GM21529 (cell line): ENCODE results near the gene RNH1.

Experiments
- ATAC-seq: cut with Tn5 transposase; IDR thresholded peaks from one replicate; pipeline ENCODE4 v1.9.1; 2021; ENCODE audit not compliant: unreplicated experiment

Gene RNH1

DNA sequence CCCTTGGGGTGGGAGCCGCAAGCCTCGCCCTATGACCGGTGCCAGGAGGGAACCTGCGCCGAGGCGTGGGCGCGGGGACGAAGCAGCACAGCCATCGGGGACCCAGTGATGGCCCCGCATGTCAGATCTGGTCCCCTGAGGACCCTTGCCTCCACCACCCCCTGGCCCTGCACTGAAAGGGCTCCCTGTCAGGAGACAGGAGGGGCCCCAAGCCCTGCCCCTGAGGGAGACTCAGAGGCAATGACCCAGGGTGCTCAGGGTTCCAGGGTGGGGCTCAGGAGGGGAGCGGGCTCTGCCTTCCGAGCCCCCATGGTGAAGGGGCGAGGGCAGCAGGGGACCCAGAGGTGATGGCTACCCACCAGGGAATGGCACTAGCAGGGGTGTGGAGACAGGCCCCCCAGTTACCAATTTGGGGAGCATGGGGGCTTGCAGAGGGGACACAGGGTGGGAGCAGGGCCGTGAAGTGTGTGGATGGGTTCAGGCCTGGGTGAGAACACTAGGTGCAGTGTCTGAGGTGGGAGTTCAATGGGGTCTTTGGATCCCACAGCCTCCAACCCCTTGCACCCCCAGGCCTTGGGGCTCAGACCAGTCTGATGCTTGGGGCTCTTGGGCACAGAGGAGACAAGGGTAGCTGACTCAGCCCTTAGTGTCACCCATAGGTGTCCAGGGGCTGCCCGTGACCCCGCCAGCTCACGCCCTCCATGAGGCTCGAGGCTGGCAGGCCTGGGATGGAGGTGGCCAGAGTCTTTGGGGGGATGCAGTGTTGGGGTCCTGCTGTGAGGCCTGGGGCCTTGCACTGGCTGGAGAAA is 30.8 kb upstream of the RNH1 start:
- ATAC-seq: no peak

DNA sequence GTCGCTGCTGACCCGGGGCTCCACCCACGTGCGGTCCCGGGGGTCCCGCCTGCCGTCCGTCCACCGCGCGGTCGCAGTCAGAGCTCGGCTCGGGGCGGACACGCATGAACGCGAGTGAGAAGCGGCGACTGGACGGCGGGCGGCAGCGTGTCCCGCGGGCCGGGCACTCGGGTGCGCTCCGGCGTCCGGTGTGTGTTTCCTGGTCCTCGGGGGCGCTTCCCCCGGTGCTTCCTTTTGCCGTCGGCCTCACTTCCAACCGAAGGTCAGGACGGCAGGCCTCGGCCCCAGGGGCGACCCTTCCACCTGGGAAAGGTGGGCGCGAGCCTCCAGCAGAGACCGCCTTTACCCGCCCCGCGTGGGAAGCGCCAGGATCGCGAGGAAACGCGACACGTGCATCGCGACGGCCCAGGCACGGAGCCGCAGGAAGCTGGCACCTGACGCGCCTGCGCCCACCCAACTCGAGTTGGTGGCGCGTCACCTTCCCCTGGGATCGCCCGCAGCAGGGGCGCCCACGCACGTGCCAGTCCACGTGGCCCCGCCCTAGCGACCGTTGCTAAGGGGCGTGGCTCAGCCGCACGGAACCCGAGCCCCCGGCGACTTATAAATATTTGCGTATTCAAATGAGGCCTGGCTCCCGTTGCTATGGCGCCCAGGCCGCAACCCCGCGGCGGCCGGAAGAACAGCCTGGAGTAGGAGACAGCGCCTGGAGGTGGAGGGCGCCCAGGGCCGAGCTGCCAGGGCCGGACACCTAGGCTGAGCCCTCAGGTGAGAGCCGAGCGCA is 30.0 kb upstream of the RNH1 start, which contains the start of gene LRRC56:
Gene LRRC56 (plus strand): TSS at position 687 of the 781 bp plus-strand sequence. CDS start 3,158 bp downstream, outside the sequence.
- peak; percentile 52 for ATAC-seq

DNA sequence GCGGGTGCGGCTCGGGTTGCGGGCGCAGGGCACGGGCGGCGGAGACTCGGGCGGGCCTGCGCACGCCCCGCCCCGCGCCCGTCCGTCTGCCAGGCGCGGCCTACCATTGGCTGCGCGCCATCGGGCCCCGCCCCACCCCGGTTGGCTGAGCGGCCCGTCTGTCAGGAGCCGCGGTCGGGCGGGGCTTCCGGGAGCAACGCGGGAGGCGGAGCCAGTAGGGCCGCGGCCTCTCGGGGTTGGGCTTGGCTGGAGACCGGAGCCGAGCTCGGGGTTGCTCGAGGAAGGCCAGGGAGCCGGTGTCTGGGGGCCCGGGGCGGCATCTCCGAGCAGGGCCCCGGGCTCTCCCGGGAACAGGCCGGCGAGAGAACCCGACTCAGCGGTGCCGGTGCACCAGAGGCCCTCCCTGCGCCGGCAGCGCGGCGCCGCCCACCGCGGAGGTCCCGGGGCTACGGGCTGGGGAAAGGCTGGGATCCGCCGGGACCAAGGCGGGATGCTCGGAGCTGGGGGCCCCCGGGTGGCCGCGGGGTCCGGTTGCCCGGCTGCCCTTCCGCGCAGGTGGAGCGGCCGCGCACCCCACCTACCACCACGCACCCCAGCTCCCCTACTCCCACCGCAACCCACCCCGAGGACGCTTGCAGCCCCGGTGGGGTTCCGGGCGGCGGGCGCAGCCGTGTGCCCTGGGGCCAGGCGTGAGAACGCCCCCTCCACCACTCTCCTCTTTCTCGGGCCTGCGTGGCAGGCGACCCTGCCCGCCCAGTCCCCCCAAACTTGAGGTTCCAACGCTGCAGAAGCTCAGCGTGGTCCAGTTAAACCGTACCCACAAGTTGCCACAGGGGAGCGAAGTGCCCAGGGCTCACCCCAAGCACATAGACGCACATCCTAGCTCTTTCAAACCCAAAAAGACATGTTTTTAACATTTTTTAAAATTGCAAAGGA is 28.7 kb upstream of the RNH1 start, which contains the start of gene HRAS:
Gene HRAS (minus strand): TSS at position 58 of the 936 bp plus-strand sequence.
- peak; percentile 70 for ATAC-seq

DNA sequence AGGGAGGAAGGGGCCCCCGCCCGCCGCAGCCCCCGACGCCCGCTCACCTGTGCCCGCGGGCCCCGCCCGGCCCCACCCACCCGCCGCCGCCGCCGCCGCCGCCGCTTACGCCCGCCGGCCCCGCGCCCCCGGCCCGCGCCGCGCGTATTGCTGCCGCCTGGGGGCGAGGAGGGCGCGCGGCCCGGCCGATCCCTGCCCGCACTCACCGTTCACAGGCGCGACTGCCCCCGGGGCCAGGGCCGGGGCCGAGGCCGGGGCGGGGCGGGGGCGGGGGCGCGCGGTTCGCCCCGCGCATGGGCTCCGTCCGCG is 28.1 kb upstream of the RNH1 start:
- peak; percentile 14 for ATAC-seq

DNA sequence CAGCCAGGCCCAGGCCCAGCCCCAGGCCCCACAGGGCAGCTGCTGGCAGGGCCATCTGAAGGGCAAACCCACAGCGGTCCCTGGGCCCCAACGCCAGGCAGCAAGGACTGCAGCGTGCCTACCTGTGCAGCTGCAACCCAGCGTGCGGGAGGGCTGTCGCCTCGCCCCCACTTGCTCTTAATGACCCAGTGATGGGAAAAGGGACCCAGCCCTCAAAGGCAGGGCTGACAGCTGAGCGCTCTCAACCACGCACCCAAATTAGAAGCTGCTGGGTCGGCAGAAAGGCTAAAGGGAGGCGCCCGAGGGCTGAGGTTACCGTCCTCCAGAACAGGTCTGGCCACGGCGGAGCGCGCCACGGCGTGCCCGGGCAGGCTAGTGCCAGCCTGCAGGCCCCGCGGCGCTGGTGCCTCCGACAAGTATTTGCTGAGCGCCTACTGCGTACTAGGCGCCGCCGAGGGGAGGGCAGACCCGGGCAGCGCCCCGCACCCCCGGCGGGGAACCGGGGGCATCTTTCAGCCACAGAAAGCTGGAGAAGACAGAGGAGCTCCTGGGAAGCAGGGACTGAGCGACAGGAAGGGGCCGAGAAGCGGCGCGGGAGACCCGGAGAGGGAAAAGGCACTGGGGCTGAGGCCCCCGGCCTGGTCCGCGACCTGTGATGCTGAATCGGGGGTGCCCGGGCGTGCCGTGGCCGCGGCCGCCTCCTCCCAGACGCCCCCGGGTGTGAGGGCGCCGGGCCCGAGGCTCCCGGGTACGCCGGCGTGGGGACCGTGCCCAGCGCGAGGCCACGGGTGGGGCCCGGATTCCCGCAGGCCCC is 27.6 kb upstream of the RNH1 start:
- no peak for ATAC-seq

DNA sequence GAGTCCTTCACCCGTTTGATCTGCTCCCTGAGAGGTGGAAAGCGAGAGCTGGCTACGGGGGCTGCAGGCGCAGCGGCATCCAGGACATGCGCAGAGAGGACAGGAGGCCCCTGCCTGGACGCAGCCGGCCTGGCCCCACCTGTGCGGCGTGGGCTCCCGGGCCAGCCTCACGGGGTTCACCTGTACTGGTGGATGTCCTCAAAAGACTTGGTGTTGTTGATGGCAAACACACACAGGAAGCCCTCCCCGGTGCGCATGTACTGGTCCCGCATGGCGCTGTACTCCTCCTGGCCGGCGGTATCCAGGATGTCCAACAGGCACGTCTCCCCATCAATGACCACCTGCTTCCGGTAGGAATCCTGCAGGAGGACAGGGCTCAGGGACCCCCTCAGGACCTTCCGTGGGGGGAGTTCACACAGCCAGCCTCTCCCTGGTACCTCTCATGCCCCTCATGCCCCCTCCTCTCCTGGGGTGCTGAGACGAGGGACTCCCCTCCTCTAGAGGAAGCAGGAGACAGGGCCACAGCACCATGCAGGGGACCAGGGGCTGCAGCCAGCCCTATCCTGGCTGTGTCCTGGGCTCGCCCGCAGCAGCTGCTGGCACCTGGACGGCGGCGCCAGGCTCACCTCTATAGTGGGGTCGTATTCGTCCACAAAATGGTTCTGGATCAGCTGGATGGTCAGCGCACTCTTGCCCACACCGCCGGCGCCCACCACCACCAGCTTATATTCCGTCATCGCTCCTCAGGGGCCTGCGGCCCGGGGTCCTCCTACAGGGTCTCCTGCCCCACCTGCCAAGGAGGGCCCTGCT is 26.7 kb upstream of the RNH1 start:
- ATAC-seq: no peak

DNA sequence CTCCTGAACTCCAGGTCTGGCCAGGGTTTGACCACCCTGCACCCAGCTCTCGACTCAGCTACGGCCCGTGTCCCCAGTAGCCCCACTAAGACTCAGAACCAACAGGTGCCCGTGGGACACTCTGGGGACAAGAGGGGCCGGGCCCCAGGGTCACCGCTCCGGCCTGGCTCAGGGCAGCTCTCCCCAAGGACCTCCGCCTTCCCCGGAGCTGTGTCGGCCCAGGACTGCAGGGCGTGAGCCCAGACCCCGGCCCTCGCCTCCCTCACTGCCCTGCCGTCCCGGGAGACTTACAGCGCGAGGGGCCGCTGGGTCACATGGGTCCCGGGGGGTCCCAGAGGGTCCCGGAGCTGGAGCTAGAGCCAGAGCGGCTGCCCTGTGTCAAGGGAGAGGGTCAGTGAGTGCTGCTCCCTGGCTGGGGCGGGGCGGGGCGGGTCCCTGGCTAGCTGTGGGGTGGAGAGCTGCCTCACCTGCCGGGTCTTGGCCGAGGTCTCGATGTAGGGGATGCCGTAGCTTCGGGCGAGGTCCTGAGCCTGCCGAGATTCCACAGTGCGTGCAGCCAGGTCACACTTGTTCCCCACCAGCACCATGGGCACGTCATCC is 26.0 kb upstream of the RNH1 start:
- no peak for ATAC-seq

DNA sequence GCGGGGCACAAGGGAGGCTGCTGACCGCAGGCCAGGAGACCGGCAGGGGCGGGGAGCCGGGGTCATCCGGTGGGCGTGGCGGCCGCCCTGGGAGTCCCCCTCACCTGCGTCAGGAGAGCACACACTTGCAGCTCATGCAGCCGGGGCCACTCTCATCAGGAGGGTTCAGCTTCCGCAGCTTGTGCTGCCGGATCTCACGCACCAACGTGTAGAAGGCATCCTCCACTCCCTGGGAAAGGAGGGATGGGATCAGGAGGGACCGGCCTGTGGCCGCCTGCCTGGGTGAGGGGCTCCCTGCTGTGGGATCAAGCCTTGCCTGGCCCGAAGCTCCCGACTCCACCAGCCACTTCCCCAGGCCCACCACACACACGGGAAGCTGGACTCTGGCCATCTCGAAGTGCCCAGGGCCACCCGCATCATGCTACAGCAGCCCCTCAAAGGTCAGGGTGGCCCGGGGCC is 25.5 kb upstream of the RNH1 start:
- ATAC-seq: no peak

DNA sequence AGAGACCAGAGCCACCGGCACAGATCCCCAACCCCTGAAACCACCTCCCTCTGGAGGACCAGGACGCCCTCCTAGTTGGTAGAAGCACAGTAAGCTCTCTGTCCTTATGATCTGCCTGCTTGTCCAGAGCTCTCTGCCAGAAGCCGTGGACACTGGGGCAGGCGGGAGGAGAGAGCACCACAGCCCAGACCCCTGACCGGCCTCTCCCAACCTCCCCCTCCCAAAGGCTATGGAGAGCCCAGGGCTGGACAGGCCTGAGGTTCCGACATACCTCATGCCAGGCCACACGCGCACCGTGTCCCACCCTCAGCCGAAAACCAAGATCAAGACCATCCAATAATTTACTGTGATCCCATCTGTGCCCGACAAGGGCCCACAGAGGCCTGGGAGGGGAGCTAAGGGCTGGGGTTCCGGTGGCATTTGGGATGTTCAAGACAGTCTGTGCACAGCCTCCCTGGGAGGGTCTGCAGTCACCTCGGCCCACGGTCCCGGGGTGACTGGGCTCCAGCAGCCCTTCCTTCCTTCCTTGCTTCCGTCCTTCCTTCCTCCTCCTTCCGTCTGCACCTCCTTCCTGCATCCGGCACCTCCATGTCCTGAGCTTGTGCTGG is 25.0 kb upstream of the RNH1 start:
- ATAC-seq: no peak

DNA sequence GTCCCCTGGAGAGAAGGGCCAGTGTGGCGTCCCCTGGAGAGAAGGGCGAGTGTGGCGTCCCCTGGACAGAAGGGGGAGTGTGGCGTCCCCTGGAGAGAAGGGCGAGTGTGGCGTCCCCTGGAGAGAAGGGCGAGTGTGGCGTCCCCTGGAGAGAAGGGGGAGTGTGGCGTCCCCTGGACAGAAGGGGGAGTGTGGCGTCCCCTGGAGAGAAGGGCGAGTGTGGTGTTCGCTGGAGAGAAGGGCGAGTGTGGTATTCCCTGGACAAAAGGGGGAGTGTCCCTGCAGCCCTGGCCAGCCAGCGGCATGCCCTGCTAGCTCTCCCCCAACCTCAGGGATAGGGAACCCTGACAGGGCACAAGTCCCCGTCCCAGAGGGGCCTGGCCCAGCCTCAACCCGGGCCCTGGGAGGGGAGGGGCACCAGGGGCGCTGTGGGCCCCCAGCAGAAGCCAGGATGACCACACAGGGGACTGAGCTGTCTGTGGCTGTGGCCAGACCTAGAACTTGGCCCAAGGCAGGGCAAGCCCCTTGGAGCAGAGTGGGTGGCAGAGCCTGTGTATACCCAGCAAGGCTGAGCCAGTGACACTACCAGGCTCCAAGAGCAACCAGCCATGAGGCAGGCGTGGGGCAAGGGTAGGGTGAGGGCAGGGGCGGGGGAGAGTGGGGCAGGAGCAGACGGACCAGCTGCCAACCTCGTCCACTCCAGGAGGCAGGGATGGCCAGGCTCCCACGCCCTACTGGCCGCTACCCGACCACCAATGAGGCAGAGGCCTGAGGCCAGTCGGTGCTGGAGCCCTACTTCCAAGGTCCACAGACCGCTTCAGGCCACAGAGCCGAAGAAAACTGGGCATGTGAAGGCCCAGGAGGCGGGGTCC is 24.2 kb upstream of the RNH1 start:
- ATAC-seq: no peak

DNA sequence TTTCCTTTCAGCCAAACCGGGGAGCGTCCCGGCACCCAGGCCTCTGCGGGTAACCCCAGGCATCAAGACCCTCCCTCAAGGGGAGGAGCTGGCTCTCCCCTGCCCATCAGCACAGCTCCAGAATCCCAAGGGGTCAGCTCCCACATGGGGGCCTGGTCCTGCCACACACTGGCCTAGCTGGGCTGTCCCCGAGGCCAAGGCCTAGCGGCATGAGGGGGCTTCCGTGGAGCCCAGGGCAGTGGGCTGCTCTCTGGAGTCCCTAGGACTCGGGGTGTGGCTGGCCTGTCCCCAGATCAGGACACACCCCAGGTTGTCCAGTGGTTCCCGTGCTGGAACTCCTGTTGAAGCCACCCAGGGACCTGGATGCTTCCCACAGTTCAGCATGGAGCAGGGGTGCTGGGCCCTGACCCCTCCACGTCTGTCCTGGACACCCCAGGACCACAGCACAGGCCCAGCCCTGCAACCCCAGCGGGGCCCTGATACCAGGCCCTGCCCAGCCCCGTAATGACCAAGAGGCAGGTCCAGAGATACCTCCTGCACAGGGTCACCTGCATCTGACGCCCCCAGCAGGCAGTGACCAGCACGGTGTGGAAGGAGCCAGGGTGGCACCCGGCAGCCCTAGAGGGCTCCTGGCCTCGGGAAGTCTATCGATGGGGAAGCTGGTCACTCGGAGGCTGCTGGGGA is 22.8 kb upstream of the RNH1 start:
- ATAC-seq: no peak

DNA sequence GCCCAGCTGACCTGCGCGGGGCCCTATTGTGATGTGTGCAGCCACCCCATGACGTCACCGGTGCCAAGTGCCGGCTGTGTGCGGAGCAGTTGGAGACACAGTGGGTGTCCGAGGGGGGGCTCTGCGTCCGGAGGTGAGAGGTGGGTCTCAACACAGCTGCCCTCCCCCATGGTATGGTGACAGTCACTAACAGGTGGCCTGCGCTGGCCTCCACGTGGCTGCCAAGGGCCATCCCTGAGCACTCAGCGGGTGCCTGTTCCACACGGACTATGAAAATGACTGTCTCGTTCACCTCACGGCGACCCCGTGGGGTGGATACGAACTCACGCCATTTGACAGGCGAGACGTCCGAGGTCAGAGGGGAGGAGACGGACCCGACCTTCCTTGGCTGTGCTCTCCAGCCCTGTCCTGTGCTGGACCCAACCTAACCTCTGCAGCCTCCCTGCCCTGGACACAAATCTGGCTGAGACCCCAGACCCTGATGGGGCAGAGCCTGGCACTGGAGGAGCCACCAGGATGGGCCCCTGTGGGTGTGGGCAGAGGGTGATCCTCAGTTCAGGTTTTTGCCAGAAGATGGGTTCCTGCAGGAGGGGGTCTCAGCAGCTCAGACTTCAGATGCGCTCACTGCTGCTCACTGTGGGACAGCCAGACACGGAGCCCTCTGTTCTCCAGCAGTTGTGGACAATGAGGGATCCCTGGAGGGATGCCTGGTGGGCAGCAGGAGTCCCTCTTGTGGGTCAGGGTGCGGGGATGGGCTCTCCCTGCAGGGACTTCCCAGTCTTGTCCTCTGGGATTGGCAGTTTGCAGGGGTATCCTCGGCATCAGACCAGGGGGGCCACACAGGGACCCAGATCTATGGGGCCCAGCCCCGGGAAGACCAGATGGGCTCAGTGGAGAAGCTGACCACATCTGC is 22.0 kb upstream of the RNH1 start:
- ATAC-seq: no peak

DNA sequence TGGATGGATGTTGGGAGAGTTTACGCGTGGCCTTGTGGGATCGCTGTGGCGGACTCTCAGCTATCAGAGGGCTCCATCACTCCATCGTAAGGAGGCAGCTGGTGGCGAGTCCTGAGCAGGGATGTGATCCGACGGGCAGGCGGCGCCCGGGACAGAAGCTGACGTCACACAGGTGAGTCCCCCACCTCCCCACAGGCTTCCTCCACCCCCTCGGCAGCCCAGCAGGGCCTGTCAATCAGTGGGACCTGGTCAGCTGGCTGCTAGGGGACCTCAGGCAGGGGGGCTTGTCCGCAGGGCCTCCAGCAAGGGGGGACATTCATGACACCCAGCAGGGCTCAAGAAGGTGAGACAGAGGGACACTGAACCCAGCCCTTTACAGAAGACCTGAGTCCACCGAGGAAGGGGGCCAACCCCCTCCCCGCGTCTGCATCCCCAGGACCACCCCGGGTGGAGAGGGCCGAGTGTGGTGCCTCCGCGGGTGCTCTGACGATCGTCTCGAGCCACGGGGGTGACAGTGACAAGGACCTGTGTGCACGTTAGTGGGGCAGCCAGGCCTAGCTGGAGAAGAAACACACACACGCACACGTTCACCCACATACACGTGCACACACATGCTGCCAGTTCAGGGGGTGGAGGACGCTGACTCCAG is 21.2 kb upstream of the RNH1 start:
- no peak for ATAC-seq

DNA sequence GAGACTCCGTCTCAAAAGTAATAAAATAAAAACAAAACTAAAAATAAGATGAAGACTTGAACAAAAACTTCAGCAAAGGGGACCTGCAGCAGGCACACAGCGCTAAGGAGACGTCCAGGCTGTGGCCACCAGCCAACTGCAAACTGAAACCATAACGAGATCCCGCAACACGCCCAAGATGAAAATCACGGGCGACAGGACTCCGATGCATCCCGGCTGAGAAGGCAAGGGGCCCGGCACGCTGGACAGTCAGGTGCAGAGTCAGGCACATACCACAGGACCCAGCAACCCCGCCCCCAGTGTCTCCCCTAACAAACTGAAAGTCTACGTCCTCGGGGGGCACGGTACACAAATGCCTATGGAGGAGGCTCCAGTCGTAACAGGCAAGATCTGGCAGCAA is 19.1 kb upstream of the RNH1 start:
- no peak for ATAC-seq

DNA sequence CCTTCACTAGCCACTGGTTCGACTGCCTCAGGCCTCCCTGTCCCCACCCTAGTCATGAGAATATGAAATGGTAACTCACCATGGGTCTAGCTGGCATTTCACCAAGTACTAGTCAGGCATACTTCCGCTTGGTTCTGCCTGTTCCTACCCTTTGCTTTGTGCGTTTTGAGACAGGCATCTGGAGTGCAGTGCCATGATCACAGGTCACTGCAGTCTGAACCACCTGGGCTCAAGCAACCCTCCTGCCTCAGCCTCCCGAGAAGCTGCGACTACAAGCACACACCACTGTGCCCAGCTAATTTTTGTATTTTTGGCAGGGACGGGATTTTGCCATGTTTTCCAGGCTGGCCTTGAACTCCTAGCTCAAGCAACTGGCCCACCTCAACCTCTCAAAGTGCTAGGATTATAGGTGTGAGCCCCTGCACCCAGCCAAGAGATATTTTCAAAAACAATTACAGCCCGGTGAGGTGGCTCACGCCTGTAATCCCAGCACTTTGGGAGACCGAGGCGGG is 14.2 kb upstream of the RNH1 start:
- ATAC-seq: no peak
